ENCODE data around the gene THEMIS2.

- no peak for TF ChIP-seq POLR2A (IDR thresholded peaks at IDR 0.05)
- TF ChIP-seq, protein P1, sequence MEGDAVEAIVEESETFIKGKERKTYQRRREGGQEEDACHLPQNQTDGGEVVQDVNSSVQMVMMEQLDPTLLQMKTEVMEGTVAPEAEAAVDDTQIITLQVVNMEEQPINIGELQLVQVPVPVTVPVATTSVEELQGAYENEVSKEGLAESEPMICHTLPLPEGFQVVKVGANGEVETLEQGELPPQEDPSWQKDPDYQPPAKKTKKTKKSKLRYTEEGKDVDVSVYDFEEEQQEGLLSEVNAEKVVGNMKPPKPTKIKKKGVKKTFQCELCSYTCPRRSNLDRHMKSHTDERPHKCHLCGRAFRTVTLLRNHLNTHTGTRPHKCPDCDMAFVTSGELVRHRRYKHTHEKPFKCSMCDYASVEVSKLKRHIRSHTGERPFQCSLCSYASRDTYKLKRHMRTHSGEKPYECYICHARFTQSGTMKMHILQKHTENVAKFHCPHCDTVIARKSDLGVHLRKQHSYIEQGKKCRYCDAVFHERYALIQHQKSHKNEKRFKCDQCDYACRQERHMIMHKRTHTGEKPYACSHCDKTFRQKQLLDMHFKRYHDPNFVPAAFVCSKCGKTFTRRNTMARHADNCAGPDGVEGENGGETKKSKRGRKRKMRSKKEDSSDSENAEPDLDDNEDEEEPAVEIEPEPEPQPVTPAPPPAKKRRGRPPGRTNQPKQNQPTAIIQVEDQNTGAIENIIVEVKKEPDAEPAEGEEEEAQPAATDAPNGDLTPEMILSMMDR (IDR thresholded peaks at IDR 0.05 in 8 of 11, conservative IDR thresholded peaks at IDR 0.05 in 3 of 11), result no peak
- TF ChIP-seq POLR2AphosphoS5 (IDR thresholded peaks at IDR 0.05), result no peak
Observed at GRCh38 chr1:27928216-27928954, 56.0 kb downstream of the THEMIS2 start.

Data from spleen (tissue), 7 donors.